ENCODE results near the gene SLC39A3. TPM values are rescaled to one million over a fixed set of nuclear protein-coding genes. Genes with fewer than 3 reads are reported as not detected.

The SLC39A3 gene
- total RNA-seq, 1 experiment from 2014 or later = 32.4 TPM

DNA sequence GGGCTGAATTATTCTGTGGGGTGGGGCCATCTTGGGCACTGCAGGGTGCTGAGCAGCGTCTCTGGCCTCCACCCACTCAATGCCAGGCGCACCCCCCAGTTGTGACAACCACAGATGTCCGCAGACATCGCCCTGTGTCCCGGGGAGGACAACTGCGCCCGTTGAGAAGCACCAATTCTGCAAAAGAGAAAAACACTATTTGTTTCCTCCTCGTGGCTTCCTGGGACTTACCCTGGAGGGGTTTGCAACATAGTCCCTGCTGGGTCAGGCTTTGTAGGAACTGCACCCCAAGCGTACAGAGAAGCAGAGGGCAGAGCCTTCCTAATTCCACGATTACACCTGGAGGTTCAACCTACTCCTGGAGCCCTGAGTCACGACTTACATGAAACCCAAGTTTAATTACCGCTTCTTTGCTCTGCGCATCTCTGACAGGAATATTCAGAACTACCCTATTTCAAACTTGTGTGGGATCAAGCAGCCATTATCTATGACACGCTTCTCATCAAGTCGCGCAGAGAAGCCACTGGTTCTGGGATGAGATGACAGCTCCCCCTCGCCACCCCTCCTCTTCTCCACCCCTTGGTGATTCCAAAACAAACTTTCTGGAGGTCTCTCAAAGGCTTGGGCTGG is 11.1 kb upstream of the SLC39A3 start:
- H2BK5ac ChIP-seq (ENCODE audit: insufficient read length, low read length) = no peak overlapping the region
- no peak overlapping the region for H3K14ac ChIP-seq (ENCODE audit: insufficient read depth, low read length)
- H4K5ac ChIP-seq (ENCODE audit: insufficient read length, low read depth, low read length) = no peak overlapping the region
- H3K27me3 ChIP-seq (ENCODE audit: insufficient read depth, low read length) = no peaks in the 10 kb centered on the region
- no peak overlapping the region for H2BK15ac ChIP-seq (ENCODE audit: low read depth, low read length)
- H3K4me3 Mint-ChIP-seq = no peak overlapping the region
- no peaks in the 10 kb centered on the region for H3K4me1 ChIP-seq (ENCODE audit: insufficient read depth, low read length)
- H3K36me3 Mint-ChIP-seq (ENCODE audit: insufficient read depth in 1 of 3, low read depth in 3 of 3) = peaks cover 3 to 31% (median 21%) of the 10 kb centered on the region in 3 experiments; a peak in 6 of 7 replicates
- no peak overlapping the region for H2AK5ac ChIP-seq (ENCODE audit: insufficient read length, low read length)
- no peak overlapping the region for H3K4me2 ChIP-seq (ENCODE audit: insufficient read depth, insufficient read length, low read length)
- no peak overlapping the region for H4K91ac ChIP-seq (ENCODE audit: insufficient read length, low read depth, low read length)
- H3K23ac ChIP-seq (ENCODE audit: insufficient read length, low read depth, low read length) = no peak overlapping the region
- H3K4ac ChIP-seq (ENCODE audit: low read depth, low read length) = no peak overlapping the region
- H4K8ac ChIP-seq (replicated peaks; ENCODE audit: insufficient read length, low read depth, low read length) = no peak overlapping the region
- H3T11ph ChIP-seq (ENCODE audit: low read length) = no peak overlapping the region
- no peaks in the 10 kb centered on the region for H3K79me1 ChIP-seq (ENCODE audit: insufficient read depth, low read depth, low read length, poor library complexity, severe bottlenecking)
- H2BK120ac ChIP-seq (ENCODE audit: low read depth, low read length, poor library complexity, severe bottlenecking) = no peak overlapping the region
- DNase-seq = no peak
- no peaks in the 10 kb centered on the region for H3K9me3 Mint-ChIP-seq
- no peak overlapping the region for H3K27ac ChIP-seq (ENCODE audit: insufficient read length, low read depth, low read length)
- TF ChIP-seq, protein P1, sequence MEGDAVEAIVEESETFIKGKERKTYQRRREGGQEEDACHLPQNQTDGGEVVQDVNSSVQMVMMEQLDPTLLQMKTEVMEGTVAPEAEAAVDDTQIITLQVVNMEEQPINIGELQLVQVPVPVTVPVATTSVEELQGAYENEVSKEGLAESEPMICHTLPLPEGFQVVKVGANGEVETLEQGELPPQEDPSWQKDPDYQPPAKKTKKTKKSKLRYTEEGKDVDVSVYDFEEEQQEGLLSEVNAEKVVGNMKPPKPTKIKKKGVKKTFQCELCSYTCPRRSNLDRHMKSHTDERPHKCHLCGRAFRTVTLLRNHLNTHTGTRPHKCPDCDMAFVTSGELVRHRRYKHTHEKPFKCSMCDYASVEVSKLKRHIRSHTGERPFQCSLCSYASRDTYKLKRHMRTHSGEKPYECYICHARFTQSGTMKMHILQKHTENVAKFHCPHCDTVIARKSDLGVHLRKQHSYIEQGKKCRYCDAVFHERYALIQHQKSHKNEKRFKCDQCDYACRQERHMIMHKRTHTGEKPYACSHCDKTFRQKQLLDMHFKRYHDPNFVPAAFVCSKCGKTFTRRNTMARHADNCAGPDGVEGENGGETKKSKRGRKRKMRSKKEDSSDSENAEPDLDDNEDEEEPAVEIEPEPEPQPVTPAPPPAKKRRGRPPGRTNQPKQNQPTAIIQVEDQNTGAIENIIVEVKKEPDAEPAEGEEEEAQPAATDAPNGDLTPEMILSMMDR (conservative IDR thresholded peaks at IDR 0.05) = no peak
- H3K23me2 ChIP-seq (ENCODE audit: insufficient read length, low read depth, low read length, poor library complexity, severe bottlenecking) = no peaks in the 10 kb centered on the region
- peaks cover 27% of the 10 kb centered on the region for H3K27me3 Mint-ChIP-seq (ENCODE audit: low read depth)
- H3K18ac ChIP-seq (ENCODE audit: insufficient read length, low read depth, low read length) = no peak overlapping the region
- H2BK20ac ChIP-seq (ENCODE audit: low read depth, low read length, poor library complexity, severe bottlenecking) = no peak overlapping the region
- H2BK12ac ChIP-seq (ENCODE audit: insufficient read length, low read depth, low read length) = no peak overlapping the region
- no peak overlapping the region for H3K9ac ChIP-seq (ENCODE audit: extremely low read depth, insufficient read length, low read length)
- no CpG with 5 or more reads among the region's 17 CpGs for WGBS (ENCODE audit: extremely low coverage, insufficient read length, low lambda C conversion rate)
- no peak overlapping the region for H3K27ac Mint-ChIP-seq
- H3K56ac ChIP-seq (ENCODE audit: insufficient read length, low read depth, low read length) = no peak overlapping the region
- no peak overlapping the region for H2AFZ ChIP-seq (ENCODE audit: low read length)
- no peaks in the 10 kb centered on the region for H4K20me1 ChIP-seq (ENCODE audit: control insufficient read depth, insufficient read depth, insufficient read length)
- no peaks in the 10 kb centered on the region for H3K79me2 ChIP-seq (ENCODE audit: insufficient read depth, low read length)
- no peaks in the 10 kb centered on the region for H3K9me3 ChIP-seq (ENCODE audit: control insufficient read depth, low read depth, low read length)
- no peaks in the 10 kb centered on the region for H3K4me1 Mint-ChIP-seq
